HepG2 (cell line): ENCODE measurements around the gene ANKRD12. TPM values are rescaled to one million over a fixed set of nuclear protein-coding genes. Genes with fewer than 3 reads are reported as not detected.

ENCODE experiments used
- ADNP ChIP-seq: sonication (generic); formaldehyde crosslinking; IDR thresholded peaks from 2 replicates; pipeline ENCODE4 v1.4.0; 2020; ENCODE audit warnings: missing genetic modification reagents
- CREM ChIP-seq, 2 experiments: sonication (generic) in 1 of 2; formaldehyde crosslinking in 1 of 2; IDR thresholded peaks; 2 replicates each; pipeline versions ENCODE4 v1.4.0 to v1.6.1; 2016 to 2020; ENCODE audit warnings: antibody characterized with exemption in 1 of 2, mild to moderate bottlenecking in 1 of 2, missing genetic modification reagents in 1 of 2
- FOXA1 ChIP-seq, 2 experiments: fragments of 450-650 bp in 1 of 2; sonication (generic) in 1 of 2; formaldehyde crosslinking in 1 of 2; IDR thresholded peaks; 2 replicates each; pipeline versions ENCODE4 v1.4.0 to v1.6.1; 2016 to 2020; ENCODE audit warnings: missing genetic modification reagents in 1 of 2
- FOXP1 ChIP-seq, 2 experiments: fragments of 450-650 bp in 1 of 2; IDR thresholded peaks; 2 replicates each; pipeline ENCODE4 v1.6.1; 2017 to 2018; ENCODE audit warnings: antibody characterized with exemption in 1 of 2
- GATA4 ChIP-seq: sonication (generic); IDR thresholded peaks from 2 replicates; pipeline ENCODE4 v1.6.1; 2016; ENCODE audit warnings: antibody characterized with exemption, low read depth, borderline replicate concordance
- KAT7 ChIP-seq: IDR thresholded peaks from 2 replicates; pipeline ENCODE4 v1.6.1; 2018; ENCODE audit warnings: borderline replicate concordance, missing compliant biosample characterization
- MAX ChIP-seq: IDR thresholded peaks from 2 replicates; pipeline ENCODE4 v1.6.1; 2012; ENCODE audit warnings: inconsistent platforms
- MEF2D ChIP-seq: sonication (generic); formaldehyde crosslinking; IDR thresholded peaks from 2 replicates; pipeline ENCODE4 v1.5.1; 2020; ENCODE audit warnings: mild to moderate bottlenecking, missing genetic modification reagents
- MYNN ChIP-seq: sonication (generic); formaldehyde crosslinking; IDR thresholded peaks from 2 replicates; pipeline ENCODE4 v1.4.0; 2020; ENCODE audit warnings: mild to moderate bottlenecking, low read depth, missing genetic modification reagents
- NFKBIZ ChIP-seq: IDR thresholded peaks from 2 replicates; pipeline ENCODE4 v1.6.1; 2018; ENCODE audit warnings: missing genetic modification reagents, missing compliant biosample characterization
- NFRKB ChIP-seq: fragments of 450-650 bp; IDR thresholded peaks from 2 replicates; pipeline ENCODE4 v1.6.1; 2017
- NKX3-1 ChIP-seq: sonication (generic); formaldehyde crosslinking; IDR thresholded peaks from 2 replicates; pipeline ENCODE4 v1.5.0; 2020; ENCODE audit warnings: missing genetic modification reagents
- PTBP1 ChIP-seq: fragments of 200-400 bp; formaldehyde crosslinking; IDR thresholded peaks from 2 replicates; pipeline ENCODE4 v1.6.1; 2018; ENCODE audit warnings: low read length, low read depth; ENCODE audit not compliant: poor library complexity, severe bottlenecking
- RELA ChIP-seq: sonication (generic); formaldehyde crosslinking; IDR thresholded peaks from 2 replicates; pipeline ENCODE4 v1.4.0; 2020; ENCODE audit warnings: missing genetic modification reagents
- REPIN1 ChIP-seq: sonication (generic); formaldehyde crosslinking; IDR thresholded peaks from 2 replicates; pipeline ENCODE4 v1.8.0; 2022; ENCODE audit warnings: missing genetic modification reagents, low read depth, mild to moderate bottlenecking, borderline replicate concordance
- SMC3 ChIP-seq: IDR thresholded peaks from 2 replicates; pipeline ENCODE4 v1.6.1; 2011; ENCODE audit warnings: low read length, improper control_type of control experiment
- ZGPAT ChIP-seq: IDR thresholded peaks from 2 replicates; pipeline ENCODE4 v1.6.1; 2016; ENCODE audit warnings: mild to moderate bottlenecking
- ZMYM4 ChIP-seq: sonication (generic); formaldehyde crosslinking; IDR thresholded peaks from 2 replicates; pipeline ENCODE4 v1.8.1; 2023; ENCODE audit warnings: mild to moderate bottlenecking, missing genetic modification reagents
- ZNF431 ChIP-seq: sonication (generic); formaldehyde crosslinking; IDR thresholded peaks from 2 replicates; pipeline ENCODE4 v1.9.0; 2022; ENCODE audit warnings: missing genetic modification reagents, low read depth, mild to moderate bottlenecking, borderline replicate concordance
- ZNF569 ChIP-seq: sonication (generic); formaldehyde crosslinking; IDR thresholded peaks from 2 replicates; pipeline ENCODE4 v1.5.0; 2020; ENCODE audit warnings: mild to moderate bottlenecking, missing genetic modification reagents, moderate library complexity, borderline replicate concordance
- ZNF597 ChIP-seq: sonication (generic); formaldehyde crosslinking; IDR thresholded peaks from 2 replicates; pipeline ENCODE4 v1.5.0; 2020; ENCODE audit warnings: missing genetic modification reagents
- ZNF687 ChIP-seq: sonication (generic); formaldehyde crosslinking; IDR thresholded peaks from 2 replicates; pipeline ENCODE4 v1.5.1; 2020; ENCODE audit warnings: mild to moderate bottlenecking, missing genetic modification reagents, moderate library complexity
- ZNF816 ChIP-seq: sonication (generic); formaldehyde crosslinking; IDR thresholded peaks from 2 replicates; pipeline ENCODE4 v1.8.0; 2022; ENCODE audit warnings: missing genetic modification reagents, mild to moderate bottlenecking, borderline replicate concordance
- polyA plus RNA-seq, 8 experiments: library from polyadenylated mRNA; depleted of rRNA in 3 of 8; stranded (reverse) in 7 of 8; unstranded in 1 of 8; fragments of >200 nt; fragmentation: Illumina TruSeq in 4 of 8; extraction: Trizol in 4 of 8; gene quantifications; 2 replicates each; pipeline versions ENCODE4 v1.2.1 to v1.2.3, GENCODE V29; 2011 to 2016; ENCODE audit warnings: low read depth in 4 of 8, missing spikeins in 1 of 8, mixed read lengths in 1 of 8; ENCODE audit not compliant: insufficient read depth in 1 of 8
- total RNA-seq, 5 experiments: library from RNA; depleted of rRNA; stranded (reverse); fragments of >200 nt; fragmentation: Illumina TruSeq; extraction: Trizol; gene quantifications; 2 replicates each; pipeline ENCODE4 v1.2.3, GENCODE V29; 2016; ENCODE audit warnings: low read depth in 1 of 5

The ANKRD12 gene
- total and polyA plus RNA-seq, 2 of the 13 experiments (the other 11 are each of a cell fraction or from before 2014, with no cell fraction given) = 6.0 to 23.2 TPM

- no peak for TF ChIP-seq FOXP1 (IDR thresholded peaks at IDR 0.05)
- TF ChIP-seq FOXP1 (CRISPR knock-in tag; IDR thresholded peaks at IDR 0.05) = no peak
- peak; percentile 59; the same call in 1 of the 2 replicates for TF ChIP-seq REPIN1
- TF ChIP-seq NFRKB = no peak
- TF ChIP-seq RELA (CRISPR knock-in tag) = peak; percentile 78; the same call in 1 of the 2 replicates
- no peak for TF ChIP-seq SMC3
- no peak for TF ChIP-seq ADNP
- TF ChIP-seq ZNF569 (CRISPR knock-in tag) = no peak; the same call in 1 of the 2 replicates
- TF ChIP-seq MYNN (CRISPR knock-in tag) = no peak
- TF ChIP-seq PTBP1 = no peak
- no peak for TF ChIP-seq NFKBIZ (CRISPR knock-in tag)
- TF ChIP-seq ZNF597 (CRISPR knock-in tag) = no peak
- no peak for TF ChIP-seq FOXA1 (IDR thresholded peaks at IDR 0.05)
- TF ChIP-seq FOXA1 (CRISPR knock-in tag; IDR thresholded peaks at IDR 0.05) = peak; percentile 27; the same call in 1 of the 2 replicates
- TF ChIP-seq MAX = peak; percentile 84
- TF ChIP-seq MEF2D (CRISPR knock-in tag) = peak; percentile 41; the same call in 1 of the 2 replicates
- no peak for TF ChIP-seq ZNF431 (CRISPR knock-in tag)
- TF ChIP-seq NKX3-1 (CRISPR knock-in tag) = peak; percentile 71; the same call in 1 of the 2 replicates
- 0 out of 2 replicates have a peak, but pooled peaks have one; percentile 13 for TF ChIP-seq CREM (IDR thresholded peaks at IDR 0.05)
- no peak for TF ChIP-seq CREM (CRISPR knock-in tag; IDR thresholded peaks at IDR 0.05)
- TF ChIP-seq ZGPAT (CRISPR knock-in tag) = peak; percentile 87
- peak; percentile 79 for TF ChIP-seq ZMYM4 (CRISPR knock-in tag)
- peak; percentile 49; the same call in 1 of the 2 replicates for TF ChIP-seq ZNF816 (CRISPR knock-in tag)
- TF ChIP-seq ZNF687 (CRISPR knock-in tag) = peak; percentile 95
- 0 out of 2 replicates have a peak, but pooled peaks have one; percentile 58 for TF ChIP-seq KAT7 (CRISPR knock-in tag)
- no peak for TF ChIP-seq GATA4
Observed at GRCh38 chr18:9102508-9103375, 33.8 kb upstream of the ANKRD12 start, which contains the start of gene NDUFV2 (continued).
